ENCODE measurements around the gene MRPL45.

MRPL45 gene

DNA sequence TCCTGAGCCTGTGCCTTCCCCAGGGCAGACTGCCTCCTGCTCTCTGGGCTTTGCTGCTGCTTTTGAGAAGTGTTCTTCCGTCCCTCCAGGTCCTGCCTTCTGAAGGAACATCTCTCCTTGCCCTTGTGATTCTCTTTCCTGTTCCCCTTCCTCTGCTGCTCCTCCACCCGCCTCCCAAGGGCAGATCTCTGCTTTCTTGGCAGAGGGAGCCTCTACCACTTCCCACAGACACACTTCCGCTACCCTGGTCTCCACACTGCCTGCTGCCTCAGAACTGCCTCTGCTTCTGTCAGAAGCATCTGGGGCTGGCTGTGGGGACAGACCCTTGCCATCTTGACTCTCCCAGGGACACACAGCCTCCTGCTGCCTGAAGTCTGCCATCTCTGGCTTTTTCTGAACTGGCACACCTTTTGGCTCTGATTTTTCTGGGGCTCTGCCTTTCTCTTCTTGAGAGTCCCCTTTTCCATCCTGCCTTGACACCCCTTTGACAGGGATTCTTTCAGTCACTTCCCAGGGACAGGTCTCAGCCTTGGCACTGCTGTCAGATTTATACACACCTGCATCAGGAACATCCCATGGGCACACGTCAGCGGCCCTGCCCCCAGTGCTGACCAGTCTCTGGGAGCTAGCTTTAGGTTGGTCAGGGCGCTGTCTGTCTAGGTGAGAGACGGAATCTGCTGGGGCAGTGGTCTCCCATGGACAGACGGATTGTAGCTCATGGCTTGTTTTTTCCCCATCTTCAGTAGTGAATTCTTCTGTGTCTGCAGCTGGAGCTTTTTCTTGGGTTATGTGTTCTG is 30.2 kb downstream of the MRPL45 start:
- TF ChIP-seq, protein P1, sequence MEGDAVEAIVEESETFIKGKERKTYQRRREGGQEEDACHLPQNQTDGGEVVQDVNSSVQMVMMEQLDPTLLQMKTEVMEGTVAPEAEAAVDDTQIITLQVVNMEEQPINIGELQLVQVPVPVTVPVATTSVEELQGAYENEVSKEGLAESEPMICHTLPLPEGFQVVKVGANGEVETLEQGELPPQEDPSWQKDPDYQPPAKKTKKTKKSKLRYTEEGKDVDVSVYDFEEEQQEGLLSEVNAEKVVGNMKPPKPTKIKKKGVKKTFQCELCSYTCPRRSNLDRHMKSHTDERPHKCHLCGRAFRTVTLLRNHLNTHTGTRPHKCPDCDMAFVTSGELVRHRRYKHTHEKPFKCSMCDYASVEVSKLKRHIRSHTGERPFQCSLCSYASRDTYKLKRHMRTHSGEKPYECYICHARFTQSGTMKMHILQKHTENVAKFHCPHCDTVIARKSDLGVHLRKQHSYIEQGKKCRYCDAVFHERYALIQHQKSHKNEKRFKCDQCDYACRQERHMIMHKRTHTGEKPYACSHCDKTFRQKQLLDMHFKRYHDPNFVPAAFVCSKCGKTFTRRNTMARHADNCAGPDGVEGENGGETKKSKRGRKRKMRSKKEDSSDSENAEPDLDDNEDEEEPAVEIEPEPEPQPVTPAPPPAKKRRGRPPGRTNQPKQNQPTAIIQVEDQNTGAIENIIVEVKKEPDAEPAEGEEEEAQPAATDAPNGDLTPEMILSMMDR (IDR thresholded peaks at IDR 0.05; ENCODE audit: poor library complexity, severe bottlenecking) = no peak
- Histone ChIP-seq H3K9me3 (ENCODE audit: severe bottlenecking) (no peaks in the 10 kb centered on the region), H3K27me3 (ENCODE audit: insufficient read depth, poor library complexity, severe bottlenecking) (no peaks in the 10 kb centered on the region), H3K36me3 (ENCODE audit: low read depth) (peaks cover 15% of the 10 kb centered on the region), H3K4me1 (ENCODE audit: insufficient read depth, poor library complexity, severe bottlenecking) (no peaks in the 10 kb centered on the region), H3K4me3 (ENCODE audit: severe bottlenecking) (no peak overlapping the region), H3K27ac (ENCODE audit: poor library complexity, severe bottlenecking) (no peak overlapping the region)
- no peak; the same call in 2 of the 3 replicates for ATAC-seq (ENCODE audit: low read depth)
- no peak for DNase-seq (ENCODE audit: low spot score)

DNA sequence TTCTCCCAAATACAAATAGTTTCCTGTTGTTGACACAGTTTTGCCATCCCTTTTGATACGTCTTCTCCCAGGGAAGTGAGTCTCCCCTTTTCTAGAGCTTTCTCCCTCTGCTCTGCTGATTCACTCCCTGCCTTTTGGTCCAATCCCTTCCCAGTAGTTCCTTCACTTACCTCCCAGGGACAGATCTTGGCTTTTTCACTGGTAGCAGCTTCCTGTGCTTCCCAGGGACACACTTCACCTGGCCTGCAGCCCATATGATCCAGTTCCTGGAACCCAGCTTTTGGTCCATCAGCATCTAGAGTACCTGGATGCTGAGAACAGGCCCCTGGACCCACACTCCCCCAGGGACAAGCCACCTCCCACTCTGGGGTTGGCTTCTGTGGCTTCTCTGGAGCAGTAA is 31.0 kb downstream of the MRPL45 start:
- H3K9me3 ChIP-seq (ENCODE audit: severe bottlenecking) = no peaks in the 10 kb centered on the region
- H3K36me3 ChIP-seq (ENCODE audit: low read depth) = peaks cover 9% of the 10 kb centered on the region
- H3K4me1 ChIP-seq (ENCODE audit: insufficient read depth, poor library complexity, severe bottlenecking) = no peaks in the 10 kb centered on the region
- TF ChIP-seq, protein P1 (IDR thresholded peaks at IDR 0.05; ENCODE audit: poor library complexity, severe bottlenecking) = no peak
- ATAC-seq (ENCODE audit: low read depth) = no peak
- no peak overlapping the region for H3K4me3 ChIP-seq (ENCODE audit: severe bottlenecking)
- H3K27ac ChIP-seq (ENCODE audit: poor library complexity, severe bottlenecking) = no peak overlapping the region
- H3K27me3 ChIP-seq (ENCODE audit: insufficient read depth, poor library complexity, severe bottlenecking) = no peaks in the 10 kb centered on the region
- DNase-seq (ENCODE audit: low spot score) = no peak

DNA sequence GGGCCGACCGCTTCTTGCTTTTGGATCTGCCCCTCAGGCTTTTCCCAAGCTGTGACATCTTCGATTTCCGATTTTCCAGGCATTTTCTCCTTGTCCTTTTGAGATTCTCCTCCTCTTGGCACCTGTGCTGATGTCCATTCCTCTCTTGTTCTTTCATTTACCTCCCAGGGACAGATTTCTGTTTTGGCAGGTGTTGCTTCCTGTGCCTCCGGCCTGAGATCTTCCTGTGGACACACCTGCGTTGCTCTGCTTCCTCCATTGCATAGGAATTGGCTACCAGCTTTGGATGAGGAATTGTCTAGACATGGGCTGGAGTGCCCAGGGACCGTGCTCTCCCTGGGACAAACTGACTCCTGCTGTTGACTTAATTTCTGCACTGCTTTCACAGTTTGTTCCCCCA is 31.7 kb downstream of the MRPL45 start:
- H3K4me3 ChIP-seq (ENCODE audit: severe bottlenecking) = no peak overlapping the region
- peaks cover 2% of the 10 kb centered on the region for H3K36me3 ChIP-seq (ENCODE audit: low read depth)
- no peaks in the 10 kb centered on the region for H3K4me1 ChIP-seq (ENCODE audit: insufficient read depth, poor library complexity, severe bottlenecking)
- ATAC-seq (ENCODE audit: low read depth) (no peak), DNase-seq (ENCODE audit: low spot score) (no peak)
- H3K27me3 ChIP-seq (ENCODE audit: insufficient read depth, poor library complexity, severe bottlenecking) = no peaks in the 10 kb centered on the region
- TF ChIP-seq, protein P1 (IDR thresholded peaks at IDR 0.05; ENCODE audit: poor library complexity, severe bottlenecking) = no peak
- no peak overlapping the region for H3K27ac ChIP-seq (ENCODE audit: poor library complexity, severe bottlenecking)
- no peaks in the 10 kb centered on the region for H3K9me3 ChIP-seq (ENCODE audit: severe bottlenecking)

DNA sequence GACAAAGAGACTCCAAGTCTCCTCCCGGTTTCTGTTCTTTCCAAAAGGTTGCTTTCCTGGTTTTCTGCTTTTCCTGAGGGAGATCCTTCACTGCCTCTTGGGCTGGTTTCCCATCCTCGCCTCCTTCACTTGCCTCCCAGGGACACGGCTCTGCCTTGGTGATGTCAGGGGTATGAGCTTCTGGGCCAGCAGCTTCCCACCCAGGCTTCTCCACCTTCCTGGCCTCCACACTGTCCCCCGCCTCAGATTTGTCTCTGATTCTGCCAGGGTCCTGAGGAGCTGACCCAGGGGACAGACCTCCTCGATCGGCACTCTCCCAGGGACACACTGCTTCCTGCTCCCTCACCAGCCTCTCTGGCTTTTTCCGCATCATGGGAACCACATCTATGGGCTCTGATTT is 32.3 kb downstream of the MRPL45 start:
- Histone ChIP-seq H3K27ac (ENCODE audit: poor library complexity, severe bottlenecking) (no peak overlapping the region), H3K36me3 (ENCODE audit: low read depth) (no peaks in the 10 kb centered on the region), H3K4me1 (ENCODE audit: insufficient read depth, poor library complexity, severe bottlenecking) (no peaks in the 10 kb centered on the region), H3K9me3 (ENCODE audit: severe bottlenecking) (no peaks in the 10 kb centered on the region), H3K27me3 (ENCODE audit: insufficient read depth, poor library complexity, severe bottlenecking) (no peaks in the 10 kb centered on the region), H3K4me3 (ENCODE audit: severe bottlenecking) (no peak overlapping the region)
- DNase-seq (ENCODE audit: low spot score) (no peak), ATAC-seq (ENCODE audit: low read depth) (no peak)
- TF ChIP-seq, protein P1 (IDR thresholded peaks at IDR 0.05; ENCODE audit: poor library complexity, severe bottlenecking) = no peak

All from RWPE2 (cell line).